PC-9 (cell line): Measurements from ENCODE around the gene LMCD1. TPM values are rescaled to one million over a fixed set of nuclear protein-coding genes. Genes with fewer than 3 reads are reported as not detected.

Source experiments
- BruUV-seq: library from RNA; stranded (reverse); fragments of 400-500 nt; replicated peaks from 2 replicates; lab custom pipeline; 2021; lab: Mats Ljungman, UMichigan
- CTCF ChIA-PET: fragments of 300-600 bp; sonication (Branson Sonifier 250); formaldehyde crosslinking; loops from one replicate; lab custom pipeline; 2022; ENCODE audit warnings: antibody characterized with exemption; lab: Charles Lee
- POLR2A ChIA-PET: fragments of 300-600 bp; sonication (Branson Sonifier 250); formaldehyde crosslinking; loops from one replicate; lab custom pipeline; 2022; ENCODE audit warnings: antibody characterized with exemption; ENCODE audit not compliant: unreplicated experiment; lab: Charles Lee
- DNase-seq, 2 experiments: peaks; one replicate each; pipeline versions ENCODE4 v3.0.0 to v3.0.0-alpha.2; 2015 to 2022; ENCODE audit warnings: mixed read lengths in 1 of 2
- H2AFZ ChIP-seq: fragments of 200-600 bp; sonication (generic); 2 replicates; pipeline ENCODE4 v1.8.1; 2017; ENCODE audit warnings: antibody characterized with exemption
- H3F3A ChIP-seq: fragments of 200-600 bp; sonication (generic); 2 replicates; pipeline ENCODE4 v1.8.1; 2017; ENCODE audit warnings: antibody characterized with exemption, mild to moderate bottlenecking, low read depth; ENCODE audit not compliant: insufficient read depth
- H3K27ac ChIP-seq: fragments of 200-600 bp; sonication (generic); 2 replicates; pipeline ENCODE4 v1.6.1; 2016; ENCODE audit warnings: mixed run types
- H3K27me3 ChIP-seq: fragments of 200-600 bp; sonication (generic); 2 replicates; pipeline ENCODE4 v1.6.1; 2016; ENCODE audit warnings: low read depth, mixed run types; ENCODE audit not compliant: insufficient read depth
- H3K36me3 ChIP-seq: fragments of 200-600 bp; sonication (generic); 2 replicates; pipeline ENCODE4 v1.6.1; 2016; ENCODE audit warnings: low read depth, mixed run types
- H3K4me1 ChIP-seq: fragments of 200-600 bp; sonication (generic); replicated peaks from 2 replicates; pipeline ENCODE4 v1.6.1; 2016; ENCODE audit warnings: mixed run types; ENCODE audit not compliant: insufficient read depth
- H3K4me2 ChIP-seq: fragments of 200-600 bp; sonication (generic); 2 replicates; pipeline ENCODE4 v1.6.1; 2017; ENCODE audit warnings: mixed run types
- H3K4me3 ChIP-seq: fragments of 200-600 bp; sonication (generic); 2 replicates; pipeline ENCODE4 v1.6.1; 2016; ENCODE audit warnings: mixed run types
- H3K79me2 ChIP-seq: fragments of 200-600 bp; sonication (generic); 2 replicates; pipeline ENCODE4 v1.6.1; 2017; ENCODE audit warnings: low read depth, mixed run types
- H3K9me2 ChIP-seq: fragments of 200-600 bp; sonication (generic); 2 replicates; pipeline ENCODE4 v1.8.1; 2017; ENCODE audit warnings: mild to moderate bottlenecking; ENCODE audit not compliant: insufficient read depth
- H3K9me3 ChIP-seq: fragments of 200-600 bp; sonication (generic); 2 replicates; pipeline ENCODE4 v1.8.1; 2016; ENCODE audit warnings: low read depth; ENCODE audit not compliant: insufficient read depth
- H4K20me1 ChIP-seq: fragments of 200-600 bp; sonication (generic); 2 replicates; pipeline ENCODE4 v1.8.1; 2017; ENCODE audit not compliant: insufficient read depth
- EZH2 ChIP-seq: fragments of 200-600 bp; sonication (generic); IDR thresholded peaks from 2 replicates; pipeline ENCODE4 v1.8.0; 2017; ENCODE audit warnings: antibody characterized with exemption, low read depth
- intact Hi-C: fragments of 100-400 bp; cut with micrococcal nuclease; formaldehyde crosslinking; loops from one replicate; pipeline ENCODE4 v1.10.0; 2022; ENCODE audit not compliant: unreplicated experiment
- total RNA-seq: library from RNA; stranded (reverse); gene quantifications from 2 replicates; pipeline ENCODE4 v1.2.3, GENCODE V29; 2021
- TF ChIP-seq, protein P1 (sequence below): fragments of 200-600 bp; sonication (generic); conservative IDR thresholded peaks from 2 replicates; pipeline ENCODE4 v1.6.1; 2017; ENCODE audit warnings: mixed run types, antibody characterized with exemption, mild to moderate bottlenecking, moderate library complexity

Gene LMCD1
- total RNA-seq, 1 experiment from 2014 or later: 10.3 TPM

DNA sequence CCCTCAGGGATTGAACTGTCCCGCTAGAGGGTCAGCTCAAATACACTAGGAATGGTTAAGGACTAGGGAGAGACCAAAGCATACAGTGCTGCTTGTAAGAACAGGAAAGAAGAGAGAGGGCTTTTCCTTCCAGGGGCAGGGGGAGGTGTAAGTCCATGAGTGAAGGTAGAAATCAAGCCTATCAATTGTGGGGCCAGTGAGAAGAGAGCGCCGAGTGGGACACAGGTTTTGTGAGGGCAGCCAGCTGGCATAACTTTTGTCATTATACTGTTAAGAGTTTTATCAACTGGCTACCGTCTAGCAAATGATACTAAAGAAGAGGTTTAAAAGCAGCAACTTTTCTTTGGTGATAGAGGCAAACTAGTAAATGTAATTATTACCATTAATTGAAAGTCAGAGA is 45.0 kb downstream of the LMCD1 start:
- BruUV-seq: no TSS peak
- no peaks in the 10 kb centered on the region for H3K4me1 ChIP-seq
- no peaks in the 10 kb centered on the region for H3K9me3 ChIP-seq
- intact Hi-C loops: no loop called here
- no peaks in the 10 kb centered on the region for H3K9me2 ChIP-seq
- no peaks in the 10 kb centered on the region for H3K79me2 ChIP-seq
- no peak overlapping the region for H3K4me3 ChIP-seq
- DNase-seq: no peak
- no peaks in the 10 kb centered on the region for H3K36me3 ChIP-seq
- TF ChIP-seq EZH2: no peak
- TF ChIP-seq, protein P1, sequence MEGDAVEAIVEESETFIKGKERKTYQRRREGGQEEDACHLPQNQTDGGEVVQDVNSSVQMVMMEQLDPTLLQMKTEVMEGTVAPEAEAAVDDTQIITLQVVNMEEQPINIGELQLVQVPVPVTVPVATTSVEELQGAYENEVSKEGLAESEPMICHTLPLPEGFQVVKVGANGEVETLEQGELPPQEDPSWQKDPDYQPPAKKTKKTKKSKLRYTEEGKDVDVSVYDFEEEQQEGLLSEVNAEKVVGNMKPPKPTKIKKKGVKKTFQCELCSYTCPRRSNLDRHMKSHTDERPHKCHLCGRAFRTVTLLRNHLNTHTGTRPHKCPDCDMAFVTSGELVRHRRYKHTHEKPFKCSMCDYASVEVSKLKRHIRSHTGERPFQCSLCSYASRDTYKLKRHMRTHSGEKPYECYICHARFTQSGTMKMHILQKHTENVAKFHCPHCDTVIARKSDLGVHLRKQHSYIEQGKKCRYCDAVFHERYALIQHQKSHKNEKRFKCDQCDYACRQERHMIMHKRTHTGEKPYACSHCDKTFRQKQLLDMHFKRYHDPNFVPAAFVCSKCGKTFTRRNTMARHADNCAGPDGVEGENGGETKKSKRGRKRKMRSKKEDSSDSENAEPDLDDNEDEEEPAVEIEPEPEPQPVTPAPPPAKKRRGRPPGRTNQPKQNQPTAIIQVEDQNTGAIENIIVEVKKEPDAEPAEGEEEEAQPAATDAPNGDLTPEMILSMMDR: no peak
- H3F3A ChIP-seq: no peaks in the 10 kb centered on the region
- no peak overlapping the region for H2AFZ ChIP-seq
- POLR2A ChIA-PET: no interaction called here
- no peaks in the 10 kb centered on the region for H4K20me1 ChIP-seq
- H3K4me2 ChIP-seq: no peak overlapping the region
- H3K27me3 ChIP-seq: no peaks in the 10 kb centered on the region
- no peak overlapping the region for H3K27ac ChIP-seq
- CTCF ChIA-PET: interaction anchor here (0.6 kb wide), 1 partner anchor 104 kb away, joined by 3 read pairs; no protein-coding TSS in a partner anchor

DNA sequence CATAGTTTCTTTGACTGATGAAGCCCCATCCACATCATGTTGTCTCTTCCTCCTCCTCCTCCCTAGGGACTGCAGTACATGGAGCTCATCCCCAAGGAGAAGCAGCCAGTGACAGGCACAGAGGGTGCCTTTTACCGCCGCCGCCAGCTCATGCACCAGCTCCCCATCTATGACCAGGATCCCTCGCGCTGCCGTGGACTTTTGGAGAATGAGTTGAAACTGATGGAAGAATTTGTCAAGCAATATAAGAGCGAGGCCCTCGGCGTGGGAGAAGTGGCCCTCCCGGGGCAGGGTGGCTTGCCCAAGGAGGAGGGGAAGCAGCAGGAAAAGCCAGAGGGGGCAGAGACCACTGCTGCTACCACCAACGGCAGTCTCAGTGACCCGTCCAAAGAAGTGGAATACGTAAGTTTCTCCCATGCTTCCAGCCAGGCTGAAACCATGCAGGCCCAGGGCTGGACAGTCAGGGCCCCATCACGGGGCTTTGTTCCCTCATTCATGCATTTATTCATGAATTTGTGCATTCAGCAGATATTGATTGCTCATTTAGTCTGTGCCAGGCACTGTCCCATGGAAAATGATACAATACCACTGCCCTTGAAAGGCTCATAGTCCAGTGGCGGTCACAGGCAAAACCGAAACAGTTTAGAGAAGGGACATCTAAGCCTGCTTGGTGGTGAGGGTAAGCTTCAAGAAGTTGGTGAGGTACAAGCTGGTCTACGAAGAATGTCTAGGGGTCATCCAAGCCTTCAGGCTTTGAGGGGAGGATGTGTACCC is 47.1 kb downstream of the LMCD1 start:
- Histone ChIP-seq H2AFZ (no peak overlapping the region), H3K27me3 (no peaks in the 10 kb centered on the region), H3K79me2 (no peaks in the 10 kb centered on the region), H3K9me2 (no peaks in the 10 kb centered on the region), H3K4me3 (no peak overlapping the region), H3K36me3 (no peaks in the 10 kb centered on the region), H4K20me1 (no peaks in the 10 kb centered on the region), H3K27ac (no peak overlapping the region), H3K4me1 (no peaks in the 10 kb centered on the region), H3K4me2 (no peak overlapping the region), H3K9me3 (no peaks in the 10 kb centered on the region), H3F3A (no peaks in the 10 kb centered on the region)
- no peak for DNase-seq
- CTCF ChIA-PET: no interaction called here
- BruUV-seq: no TSS peak
- no peak for TF ChIP-seq EZH2
- TF ChIP-seq, protein P1: no peak
- intact Hi-C loops: no loop called here
- POLR2A ChIA-PET: no interaction called here

DNA sequence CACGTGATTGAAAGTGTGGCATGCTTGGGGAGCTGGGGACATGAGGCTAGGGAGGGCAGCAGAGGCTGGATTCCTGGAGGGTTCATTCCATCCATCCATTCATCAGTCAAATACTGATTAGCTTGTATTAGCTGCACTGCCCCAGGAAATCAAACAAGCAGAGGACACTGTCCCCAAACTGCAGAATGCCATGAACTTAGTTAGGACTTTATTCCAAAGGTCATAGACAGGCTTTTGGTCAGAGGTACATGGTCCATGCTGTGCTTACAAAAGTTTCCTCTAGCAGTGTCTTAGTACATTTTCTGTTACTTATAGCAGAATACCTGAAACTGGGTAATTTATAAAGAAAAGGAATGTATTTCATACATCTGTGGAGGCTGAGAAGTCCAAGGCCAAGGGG is 47.7 kb downstream of the LMCD1 start:
- no TSS peak for BruUV-seq
- Histone ChIP-seq H3F3A (no peaks in the 10 kb centered on the region), H3K9me2 (no peaks in the 10 kb centered on the region), H3K4me3 (no peak overlapping the region), H3K27ac (no peak overlapping the region), H3K36me3 (no peaks in the 10 kb centered on the region), H3K4me2 (no peak overlapping the region), H3K27me3 (no peaks in the 10 kb centered on the region), H2AFZ (no peak overlapping the region), H4K20me1 (no peaks in the 10 kb centered on the region), H3K9me3 (no peaks in the 10 kb centered on the region), H3K4me1 (no peaks in the 10 kb centered on the region), H3K79me2 (no peaks in the 10 kb centered on the region)
- POLR2A ChIA-PET: no interaction called here
- DNase-seq: no peak
- intact Hi-C loops: no loop called here
- CTCF ChIA-PET: no interaction called here
- TF ChIP-seq, protein P1: no peak
- no peak for TF ChIP-seq EZH2
